ENCODE measurements around the gene SF3B6.
"Not testable (repeated sequence)": the region's sequence is repeated elsewhere in the genome, so short reads cannot be mapped to it uniquely, and the experiment has no call there.

SF3B6 gene

GRCh38 chr2:24050041-24050979, 25.8 kb downstream of the SF3B6 start:
- peak; percentile 80 for DNase-seq

DNA sequence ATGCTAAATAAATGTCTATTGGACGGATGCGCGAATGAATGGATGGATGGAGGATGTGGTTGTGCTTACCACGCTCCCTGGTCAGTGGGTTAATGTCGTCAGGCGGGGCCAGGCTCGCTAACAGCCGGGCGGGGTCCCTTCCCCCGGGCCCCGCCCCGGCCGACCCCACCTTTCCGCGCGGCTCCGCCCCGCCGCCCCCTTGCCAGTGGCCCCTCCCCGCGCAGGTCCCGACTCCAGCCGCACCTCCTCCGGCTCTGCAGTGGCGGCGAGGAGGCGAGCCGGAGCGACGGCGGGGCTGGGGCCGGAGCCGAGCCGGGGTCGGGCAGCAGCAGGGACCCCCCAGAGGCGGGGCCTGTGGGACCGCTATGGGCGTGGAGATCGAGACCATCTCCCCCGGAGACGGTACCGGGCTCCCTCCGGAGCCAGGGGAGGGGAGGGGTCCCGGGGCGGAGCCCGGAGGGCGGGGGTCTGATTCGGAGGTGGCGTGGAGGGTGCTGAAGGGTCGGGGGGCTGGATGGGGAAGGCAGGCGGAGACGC, 26.6 kb downstream of the SF3B6 start, which contains the start of gene FKBP1B:
Gene FKBP1B, plus strand, starts transcription at position 257 of the 537 bp plus-strand sequence. Its CDS starts 109 bp downstream, at position 366.
- peak; percentile 93 for DNase-seq

DNA sequence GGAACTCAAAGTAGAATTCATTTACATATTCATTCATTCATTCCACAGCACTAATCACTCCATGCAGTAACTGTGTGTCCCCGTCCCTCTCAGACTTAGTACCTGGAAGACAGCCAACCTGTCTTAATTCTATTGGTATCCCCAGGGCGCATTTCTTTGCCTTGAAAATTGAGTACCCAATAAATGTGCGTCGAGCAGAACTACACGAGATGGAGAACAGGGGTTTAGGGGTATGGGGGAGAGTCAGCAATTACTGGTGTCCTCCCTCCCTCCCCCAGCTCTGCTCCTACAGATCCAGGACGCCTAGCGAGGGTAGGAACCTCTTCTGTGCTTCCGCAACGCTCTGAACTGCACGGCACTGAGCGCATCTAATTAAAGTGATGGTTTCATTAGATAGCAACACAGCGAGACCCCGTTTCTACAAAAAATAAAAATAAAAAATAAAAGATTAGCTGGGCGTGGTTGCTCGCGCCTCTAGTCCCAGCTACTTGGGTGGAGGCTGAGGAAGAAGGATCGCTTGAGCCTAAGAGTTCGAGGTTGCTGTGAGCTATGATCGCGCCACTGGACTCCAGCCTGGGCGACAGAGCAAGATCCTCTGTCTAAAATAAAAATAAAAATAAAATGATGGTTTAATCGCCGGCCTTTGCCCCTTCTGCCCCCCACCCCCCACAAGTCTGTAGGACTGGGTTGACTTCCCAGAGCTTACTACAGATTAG, 27.2 kb downstream of the SF3B6 start:
- no peak for DNase-seq

DNA sequence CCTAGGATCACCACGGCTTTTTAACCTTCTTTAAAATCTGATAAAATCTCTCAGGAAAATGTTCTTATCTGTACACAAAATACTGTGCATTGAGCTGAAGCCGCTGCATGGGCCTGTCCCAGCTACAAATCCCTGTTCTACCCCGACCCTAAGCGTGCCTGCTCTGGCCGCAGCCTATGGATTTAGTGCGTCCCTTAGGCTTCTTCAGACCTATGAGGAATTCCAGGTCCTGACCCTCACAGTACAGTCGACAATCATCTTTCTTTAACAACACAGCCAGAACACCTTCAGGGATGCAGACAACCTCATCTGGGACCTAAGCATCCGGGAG, 28.5 kb downstream of the SF3B6 start:
- DNase-seq, result no peak

- DNase-seq, result peak; percentile 99
Observed at GRCh38 chr2:24046930-24047702, 29.0 kb downstream of the SF3B6 start, which contains the start of gene WDCP. TSS of gene WDCP (minus strand) at chr2:24047391. CDS start at chr2:24039494, 7,897 bp downstream.

DNA sequence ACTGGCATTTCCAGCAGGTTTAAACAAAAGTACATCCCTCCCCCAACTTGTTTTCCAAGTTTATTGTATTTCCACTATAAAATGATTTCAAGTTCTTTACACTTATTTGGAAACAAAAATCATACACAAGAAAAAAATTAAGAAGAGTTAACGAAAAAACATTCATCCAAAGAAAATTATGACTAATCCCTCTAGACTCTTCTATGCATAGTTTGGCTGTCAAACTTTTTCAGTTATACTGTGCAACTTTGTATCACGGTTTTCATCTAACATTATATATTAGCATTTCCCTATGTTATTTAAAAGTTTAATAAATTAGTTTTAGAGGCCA, 29.6 kb downstream of the SF3B6 start:
- DNase-seq, result no peak

DNA sequence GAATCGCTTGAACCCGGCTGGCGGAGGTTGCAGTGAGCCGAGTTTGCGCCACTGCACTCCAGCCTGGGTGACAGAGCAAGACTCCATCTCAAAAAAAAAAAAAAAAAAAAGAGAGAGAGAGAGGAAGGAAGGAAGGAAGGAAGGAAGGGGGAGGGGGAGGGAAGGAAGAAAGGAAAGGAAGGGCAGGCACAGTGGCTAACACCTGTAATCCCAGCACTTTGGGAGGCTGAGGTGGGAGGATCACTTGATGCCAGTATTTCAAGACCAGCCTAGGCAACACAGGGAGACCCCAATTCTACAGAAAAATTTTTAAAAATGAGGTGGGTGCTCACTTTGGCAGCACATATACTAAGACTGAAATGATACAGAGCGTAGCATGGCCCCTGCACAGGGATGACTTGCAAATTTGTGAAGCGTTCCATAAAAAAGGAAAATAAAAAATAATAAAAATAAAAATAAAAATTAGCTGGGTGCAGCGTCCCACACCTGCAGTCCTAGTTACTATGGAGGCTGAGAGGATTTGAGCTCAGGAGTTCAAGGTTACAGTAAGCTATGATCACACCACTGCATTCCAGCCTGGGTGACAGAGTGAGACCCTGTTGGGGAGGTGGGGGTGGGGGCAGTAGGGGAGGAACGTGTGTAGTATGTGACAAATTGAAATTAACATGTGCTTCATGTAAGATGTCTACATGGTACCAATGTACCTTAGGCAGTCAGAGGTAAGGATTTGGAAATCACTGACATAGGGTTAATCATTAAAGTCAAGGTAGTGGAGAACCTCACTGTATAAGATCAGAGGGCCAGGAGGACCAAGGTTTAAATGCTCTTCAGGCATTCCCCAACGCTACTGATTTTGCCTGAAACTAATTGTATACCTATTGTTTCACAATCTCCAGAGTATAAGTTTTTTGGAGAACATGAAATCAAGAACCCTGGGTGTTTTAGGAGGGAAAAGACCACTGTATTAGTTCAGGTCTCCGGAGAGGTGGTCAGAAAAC, 30.3 kb downstream of the SF3B6 start:
- DNase-seq, result no peak

DNA sequence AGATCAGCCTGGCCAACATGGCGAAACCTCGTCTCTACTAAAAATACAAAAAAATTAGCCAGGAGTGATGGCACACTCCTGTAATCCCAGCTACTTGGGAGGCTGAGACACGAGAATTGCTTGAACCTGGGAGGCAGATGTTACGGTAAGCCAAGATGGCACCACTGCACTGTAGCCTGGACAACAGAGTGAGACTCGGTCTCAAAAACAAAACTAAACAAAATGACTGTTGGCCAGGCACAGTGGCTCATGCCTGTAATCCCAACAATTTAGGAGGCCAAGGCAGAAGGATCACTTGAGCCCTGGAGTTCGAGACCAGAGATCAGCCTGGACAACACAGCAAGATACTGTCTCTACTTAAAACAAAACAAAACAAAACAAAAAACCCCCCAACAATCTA, 33.0 kb downstream of the SF3B6 start:
- DNase-seq, result not testable (repeated sequence)

GRCh38 chr2:24040511-24040910, 35.6 kb downstream of the SF3B6 start:
- no peak for DNase-seq

- no peak for DNase-seq
Observed at GRCh38 chr2:24038786-24039499, 37.2 kb downstream of the SF3B6 start.

DNA sequence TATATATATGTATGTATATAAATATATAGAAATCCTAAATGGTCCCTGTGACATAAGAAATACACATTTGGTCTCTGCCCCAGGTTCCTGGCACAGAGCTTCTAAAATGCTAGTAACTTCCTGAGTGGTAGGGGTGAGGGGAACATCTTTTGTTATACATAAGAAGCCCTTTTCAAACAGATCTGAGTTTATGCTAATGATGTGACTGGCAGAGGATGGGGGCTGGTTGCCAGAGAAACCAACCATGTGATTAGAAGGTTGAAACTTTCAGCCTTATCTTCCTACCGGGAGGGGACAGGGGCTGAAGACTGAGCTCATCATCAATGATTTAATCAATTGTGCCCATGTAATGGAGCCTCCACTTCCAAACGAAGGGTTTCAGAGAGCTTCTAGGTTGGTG, 49.9 kb downstream of the SF3B6 start:
- DNase-seq, result no peak

DNA sequence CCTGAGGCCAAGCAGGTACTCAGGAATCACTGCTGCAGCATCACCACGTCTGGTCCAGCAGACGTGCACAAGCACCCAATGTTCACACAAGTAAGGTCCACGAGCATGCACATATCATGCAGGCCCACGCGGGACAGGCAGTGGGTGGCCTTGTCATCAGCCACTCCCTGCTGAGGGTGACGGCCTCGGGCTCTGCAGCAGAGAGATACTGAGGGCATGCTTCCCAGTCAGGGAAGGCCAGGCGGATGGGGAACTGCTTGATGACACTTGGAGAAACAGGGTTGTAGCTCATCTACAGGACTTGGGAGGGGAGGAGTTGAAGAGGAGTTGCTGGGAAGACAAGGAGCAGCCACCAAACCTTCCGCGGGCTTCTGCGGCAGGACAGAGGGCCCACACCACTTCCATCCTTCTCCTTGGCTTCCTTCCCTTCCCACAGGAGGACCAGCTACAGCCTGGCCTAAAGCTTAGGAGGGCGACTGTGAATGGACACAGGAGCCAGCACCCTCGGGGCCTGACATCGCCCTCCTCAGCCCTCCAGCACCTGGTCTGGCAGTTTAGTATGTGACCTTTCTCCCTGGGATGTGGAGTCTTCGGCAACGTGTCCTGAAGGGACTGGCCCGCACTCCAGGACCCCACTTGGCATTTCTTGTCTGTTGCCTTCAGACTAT, 51.0 kb downstream of the SF3B6 start:
- no peak for DNase-seq

DNA sequence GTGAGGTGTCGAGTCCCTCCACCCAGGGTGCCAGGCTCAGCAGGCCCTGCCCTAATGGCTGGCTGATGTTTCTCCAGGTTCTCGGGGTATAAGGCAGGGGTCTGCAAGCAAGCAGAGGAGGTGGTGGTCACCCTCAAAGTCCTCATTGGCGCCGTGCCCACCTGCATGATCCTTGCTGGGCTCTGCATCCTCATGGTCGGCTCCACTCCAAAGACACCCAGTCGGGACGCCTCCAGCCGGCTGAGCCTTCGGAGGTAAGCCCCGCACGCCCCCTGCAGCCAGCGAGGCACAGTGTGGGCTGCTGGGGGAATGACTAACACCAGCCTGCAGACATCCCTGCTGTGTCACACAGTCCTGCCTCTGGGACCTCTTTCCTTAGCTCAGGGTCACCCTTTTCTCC, 52.1 kb downstream of the SF3B6 start:
- peak; percentile 77 for DNase-seq

- DNase-seq, result no peak
Observed at GRCh38 chr2:24022975-24023575, 53.1 kb downstream of the SF3B6 start.

DNA sequence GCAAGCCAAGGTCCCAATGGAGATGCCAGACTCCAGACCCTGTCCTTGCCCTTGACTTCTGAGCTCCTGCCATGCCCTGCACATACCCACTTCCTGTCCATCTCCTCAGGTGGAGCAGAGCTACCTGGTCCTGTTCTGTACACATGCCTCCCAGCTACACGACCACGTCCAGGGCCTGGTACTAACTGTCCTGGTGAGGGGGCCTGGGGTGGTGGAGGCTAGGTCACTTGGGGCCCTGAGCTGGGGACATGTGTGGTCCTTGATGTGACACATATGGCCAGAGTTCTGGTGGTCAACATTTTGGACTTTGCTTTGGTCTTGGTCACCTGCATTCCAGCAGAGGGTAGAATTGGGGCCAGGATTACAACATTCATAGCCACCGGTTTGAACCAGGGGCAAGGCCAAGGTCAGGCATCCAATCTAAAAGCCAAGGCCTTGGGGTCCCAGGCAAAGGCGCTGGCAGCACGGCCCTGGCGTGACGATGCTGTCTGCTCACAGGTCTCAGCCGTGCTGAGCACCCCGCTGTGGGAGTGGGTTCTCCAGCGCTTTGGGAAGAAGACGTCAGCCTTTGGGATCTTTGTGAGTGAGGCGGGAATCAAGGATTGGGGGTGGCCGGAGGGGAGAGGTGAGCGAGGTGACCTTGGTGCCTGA, 53.7 kb downstream of the SF3B6 start:
- no peak for DNase-seq

DNA sequence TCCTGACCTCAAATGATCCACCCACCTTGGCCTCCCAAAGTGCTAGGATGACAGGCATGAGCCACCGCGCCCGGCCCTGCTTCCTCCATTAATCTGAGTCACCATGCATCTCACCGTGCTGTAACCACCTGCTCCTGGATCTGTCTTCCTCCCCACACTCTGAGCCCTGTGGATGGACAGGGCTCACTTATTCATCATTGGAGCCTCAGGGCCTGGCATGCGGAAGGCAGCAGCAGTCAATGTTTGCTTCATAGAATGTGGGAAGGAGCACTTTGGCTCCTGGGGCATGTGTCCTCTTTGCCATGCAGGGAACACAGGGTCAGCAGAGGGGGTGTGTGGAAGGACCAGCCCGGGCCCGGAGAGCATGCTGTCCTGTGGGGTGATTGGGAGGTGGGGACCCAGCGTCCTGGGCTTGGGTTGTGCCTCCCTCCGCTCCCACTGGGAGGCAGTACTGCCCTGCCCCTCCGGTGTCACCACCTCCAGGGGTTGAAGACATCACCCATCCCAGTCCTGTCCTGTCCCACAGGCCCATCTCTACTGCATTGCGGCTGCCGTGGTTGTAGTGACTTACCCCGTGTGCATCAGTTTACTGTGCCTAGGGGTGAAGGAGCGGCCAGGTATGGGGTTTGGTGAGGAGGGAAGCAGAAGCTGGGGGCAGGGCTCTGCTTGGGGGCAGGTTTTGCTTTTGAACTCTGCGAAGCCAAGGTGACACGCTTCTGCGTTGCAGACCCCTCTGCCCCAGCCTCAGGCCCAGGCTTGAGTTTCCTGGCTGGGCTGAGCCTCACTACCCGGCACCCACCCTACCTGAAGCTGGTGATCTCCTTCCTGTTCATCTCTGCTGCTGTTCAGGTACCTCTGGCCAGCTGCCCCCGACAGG, 54.8 kb downstream of the SF3B6 start:
- peak; percentile 74 for DNase-seq

DNA sequence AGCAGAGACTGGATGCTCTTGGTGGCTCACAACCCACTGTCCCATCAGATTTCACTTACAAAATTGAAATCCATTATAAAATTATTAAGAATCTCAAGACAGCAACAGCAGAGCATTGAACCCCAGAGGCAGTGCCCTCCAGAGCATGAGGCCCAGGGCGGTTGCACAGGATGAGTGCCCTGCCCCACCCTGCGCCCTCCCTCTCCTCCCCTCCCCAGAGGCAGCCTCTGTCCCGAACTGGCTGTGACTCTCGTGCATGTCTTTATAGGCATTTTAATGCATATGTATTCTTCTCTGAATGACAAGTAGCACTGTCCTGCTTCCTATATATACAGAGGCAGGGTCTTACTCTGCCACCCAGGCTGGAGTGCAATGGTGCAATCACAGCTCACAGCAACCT, 55.9 kb downstream of the SF3B6 start:
- DNase-seq, result peak; percentile 12

DNA sequence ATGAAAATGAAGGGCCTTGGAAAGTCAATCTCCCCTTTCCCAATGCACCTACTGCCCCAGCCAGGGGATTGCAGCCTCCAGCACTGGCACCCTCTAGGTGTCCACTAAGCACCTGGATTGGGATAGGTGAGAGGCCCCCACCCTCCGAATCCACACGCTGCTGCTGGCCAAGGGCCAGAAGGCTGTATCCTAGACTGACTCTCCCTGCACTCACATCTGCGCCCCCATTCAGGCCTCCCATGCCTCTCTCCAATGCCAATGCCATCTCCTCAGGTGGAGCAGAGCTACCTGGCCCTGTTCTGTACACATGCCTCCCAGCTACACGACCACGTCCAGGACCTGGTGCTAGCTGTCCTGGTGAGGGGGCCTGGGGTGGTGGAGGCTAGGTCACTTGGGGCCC, 56.4 kb downstream of the SF3B6 start:
- no peak for DNase-seq
